ENCODE data around the gene ELOVL1. TPM values are rescaled to one million over a fixed set of nuclear protein-coding genes. Genes with fewer than 3 reads are reported as not detected.

ELOVL1 gene
- total and polyA plus RNA-seq, 10 of the 15 experiments (the other 5 are each of a cell fraction or from before 2014, with no cell fraction given): 58.5 to 139 (median 89.8) TPM

DNA sequence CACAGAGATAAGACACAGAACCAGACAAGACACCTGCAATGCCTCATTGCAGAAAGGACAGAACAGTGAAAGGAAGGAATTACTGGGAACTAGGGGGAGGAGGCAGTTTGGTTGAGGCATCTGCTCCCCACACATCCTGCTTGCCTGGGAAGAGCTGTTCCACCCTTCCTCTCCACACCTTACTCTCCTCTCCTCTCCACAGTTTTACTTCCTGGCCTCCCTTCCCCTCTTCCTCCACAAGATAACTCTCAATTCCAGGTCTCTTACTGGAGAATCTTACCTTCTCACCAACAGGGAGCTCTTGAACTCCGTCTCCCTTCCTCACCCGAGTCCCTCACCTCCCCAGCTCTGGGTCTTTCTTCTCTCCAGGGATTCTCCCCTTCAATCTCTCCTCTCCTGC, 2.1 kb downstream of the ELOVL1 start (continued):
- TF ChIP-seq ZBTB40 (IDR thresholded peaks at IDR 0.05; ENCODE audit: borderline replicate concordance): no peak
- no peak for TF ChIP-seq BMI1 (IDR thresholded peaks at IDR 0.05; ENCODE audit: borderline replicate concordance)
- TF ChIP-seq BHLHE40 (IDR thresholded peaks at IDR 0.05; ENCODE audit: borderline replicate concordance in 1 of 2, low read depth in 2 of 2, low read length in 1 of 2): no peak
- TF ChIP-seq, protein P1, sequence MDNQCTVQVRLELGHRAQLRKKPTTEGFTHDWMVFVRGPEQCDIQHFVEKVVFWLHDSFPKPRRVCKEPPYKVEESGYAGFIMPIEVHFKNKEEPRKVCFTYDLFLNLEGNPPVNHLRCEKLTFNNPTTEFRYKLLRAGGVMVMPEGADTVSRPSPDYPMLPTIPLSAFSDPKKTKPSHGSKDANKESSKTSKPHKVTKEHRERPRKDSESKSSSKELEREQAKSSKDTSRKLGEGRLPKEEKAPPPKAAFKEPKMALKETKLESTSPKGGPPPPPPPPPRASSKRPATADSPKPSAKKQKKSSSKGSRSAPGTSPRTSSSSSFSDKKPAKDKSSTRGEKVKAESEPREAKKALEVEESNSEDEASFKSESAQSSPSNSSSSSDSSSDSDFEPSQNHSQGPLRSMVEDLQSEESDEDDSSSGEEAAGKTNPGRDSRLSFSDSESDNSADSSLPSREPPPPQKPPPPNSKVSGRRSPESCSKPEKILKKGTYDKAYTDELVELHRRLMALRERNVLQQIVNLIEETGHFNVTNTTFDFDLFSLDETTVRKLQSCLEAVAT (IDR thresholded peaks at IDR 0.05): no peak
- no peak for TF ChIP-seq WRNIP1 (IDR thresholded peaks at IDR 0.05; ENCODE audit: borderline replicate concordance, low read depth, low read length)
- TF ChIP-seq STAT1 (conservative IDR thresholded peaks at IDR 0.05): no peak
